ENCODE data around the gene PLAAT3. TPM values are rescaled to one million over a fixed set of nuclear protein-coding genes. Genes with fewer than 3 reads are reported as not detected.

Gene PLAAT3
- total RNA-seq, 2 experiments from 2014 or later: 4.8 to 6.5 TPM

DNA sequence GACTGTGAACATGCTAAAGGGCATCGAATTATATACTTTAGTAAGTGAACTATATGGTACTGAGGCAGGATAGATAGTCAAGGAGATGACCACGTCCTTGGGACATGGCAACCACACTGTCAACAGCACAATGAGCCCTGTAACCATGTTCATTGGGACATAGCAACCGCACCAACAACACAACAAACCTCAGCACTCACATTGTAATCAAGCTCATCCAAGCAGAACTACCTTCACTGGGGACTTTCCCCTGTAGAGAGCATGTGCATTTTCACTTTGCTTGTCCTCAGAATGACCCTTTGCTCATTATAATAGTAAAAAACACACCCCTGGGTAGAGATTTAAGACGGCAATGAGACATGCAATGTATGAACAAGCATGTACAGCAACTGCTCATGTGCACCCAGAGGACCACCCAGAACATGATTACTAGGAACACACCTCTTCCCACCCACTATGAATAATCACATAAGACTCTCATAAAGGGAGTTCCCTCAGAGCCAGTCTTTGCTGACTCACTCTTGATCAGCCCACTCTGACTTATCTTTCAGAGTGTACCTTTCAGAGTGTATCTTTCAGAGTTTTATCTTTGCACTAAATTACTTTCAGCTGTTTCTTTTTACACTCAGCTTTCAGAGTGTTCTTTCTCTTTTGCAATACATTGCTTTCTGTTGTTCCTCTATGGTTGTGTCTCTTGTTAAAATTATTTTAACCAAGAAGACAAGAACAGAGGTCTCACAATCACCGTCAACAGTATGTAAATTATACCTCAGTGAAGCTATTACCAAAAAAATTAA is 47.0 kb downstream of the PLAAT3 start:
- POLR2A ChIA-PET: interaction anchor here (0.6 to 3.2 kb wide), 9 partner anchors 10 to 43 kb away, joined by 3 to 13 read pairs (median 5); partner anchors contain the start of gene PLAAT4
- CTCF ChIA-PET: interaction anchor here (0.6 to 4.6 kb wide), 7 partner anchors 9 to 88 kb away, joined by 3 to 25 read pairs (median 4); no protein-coding TSS in a partner anchor
- peaks cover 40% of the 10 kb centered on the region for H3K4me1 Mint-ChIP-seq (ENCODE audit: low read depth)

DNA sequence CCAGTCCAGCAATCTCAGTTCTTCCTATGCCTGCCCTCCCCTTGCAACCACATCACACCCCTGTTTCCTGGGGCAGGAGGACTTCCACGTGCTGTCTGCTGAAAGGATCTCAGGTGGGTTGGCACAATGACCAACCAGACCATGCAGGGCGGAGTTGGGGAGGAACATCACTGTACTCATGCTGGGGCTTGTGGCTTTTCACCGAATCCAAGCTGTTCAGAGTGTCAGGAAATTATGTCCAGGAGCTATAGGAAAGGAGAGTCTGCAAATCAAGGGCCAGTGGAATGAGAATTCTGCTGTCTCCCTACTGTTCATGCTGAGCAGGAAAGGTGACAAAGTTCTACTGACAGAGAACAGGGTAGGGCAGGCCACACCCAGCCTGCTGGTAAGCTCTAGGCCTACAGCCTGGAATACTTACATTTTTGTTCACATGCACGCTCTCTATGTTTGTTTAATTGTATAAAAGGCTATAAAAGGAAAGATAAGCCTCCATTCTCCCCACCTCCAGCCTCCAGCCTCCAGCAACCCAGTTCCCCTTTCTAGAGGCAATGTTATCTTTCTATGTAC is 49.4 kb downstream of the PLAAT3 start:
- ATAC-seq: no peak
- POLR2A ChIA-PET: interaction anchor here (1.2 to 3.2 kb wide), 3 partner anchors 13 to 43 kb away, joined by 4 to 17 read pairs (median 13); partner anchors contain the start of gene PLAAT4
- H3K27ac Mint-ChIP-seq: no peak overlapping the region
- intact Hi-C loops (cut with micrococcal nuclease): loop anchor here (10.0 kb wide), 1 partner anchor 50 kb away; the partner anchor contains the start of gene PLAAT3
- H3K9me3 Mint-ChIP-seq: no peaks in the 10 kb centered on the region
- TF ChIP-seq, protein P1, sequence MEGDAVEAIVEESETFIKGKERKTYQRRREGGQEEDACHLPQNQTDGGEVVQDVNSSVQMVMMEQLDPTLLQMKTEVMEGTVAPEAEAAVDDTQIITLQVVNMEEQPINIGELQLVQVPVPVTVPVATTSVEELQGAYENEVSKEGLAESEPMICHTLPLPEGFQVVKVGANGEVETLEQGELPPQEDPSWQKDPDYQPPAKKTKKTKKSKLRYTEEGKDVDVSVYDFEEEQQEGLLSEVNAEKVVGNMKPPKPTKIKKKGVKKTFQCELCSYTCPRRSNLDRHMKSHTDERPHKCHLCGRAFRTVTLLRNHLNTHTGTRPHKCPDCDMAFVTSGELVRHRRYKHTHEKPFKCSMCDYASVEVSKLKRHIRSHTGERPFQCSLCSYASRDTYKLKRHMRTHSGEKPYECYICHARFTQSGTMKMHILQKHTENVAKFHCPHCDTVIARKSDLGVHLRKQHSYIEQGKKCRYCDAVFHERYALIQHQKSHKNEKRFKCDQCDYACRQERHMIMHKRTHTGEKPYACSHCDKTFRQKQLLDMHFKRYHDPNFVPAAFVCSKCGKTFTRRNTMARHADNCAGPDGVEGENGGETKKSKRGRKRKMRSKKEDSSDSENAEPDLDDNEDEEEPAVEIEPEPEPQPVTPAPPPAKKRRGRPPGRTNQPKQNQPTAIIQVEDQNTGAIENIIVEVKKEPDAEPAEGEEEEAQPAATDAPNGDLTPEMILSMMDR (IDR thresholded peaks at IDR 0.05): no peak
- CTCF ChIA-PET: interaction anchor here (1.0 to 4.6 kb wide), 5 partner anchors 12 to 86 kb away, joined by 3 to 25 read pairs (median 7); partner anchors contain the start of gene PLAAT4
- no peak overlapping the region for H3K4me3 Mint-ChIP-seq
- no peaks in the 10 kb centered on the region for H3K27me3 Mint-ChIP-seq
- peaks cover 56% of the 10 kb centered on the region for H3K4me1 Mint-ChIP-seq (ENCODE audit: low read depth)
- DNase-seq: no peak
- H3K36me3 Mint-ChIP-seq (ENCODE audit: low read depth): no peaks in the 10 kb centered on the region

More for the DNA sequence above, 47.0 kb downstream of the PLAAT3 start:
- Mint-ChIP-seq H3K4me3 (peak overlapping the region; percentile 42), H3K9me3 (no peaks in the 10 kb centered on the region), H3K36me3 (ENCODE audit: low read depth) (no peaks in the 10 kb centered on the region), H3K27me3 (no peaks in the 10 kb centered on the region), H3K27ac (peak overlapping the region; percentile 86)
- ATAC-seq (peak; percentile 84), DNase-seq (peak; percentile 75)
- TF ChIP-seq, protein P1 (IDR thresholded peaks at IDR 0.05): no peak
- intact Hi-C loops (cut with micrococcal nuclease): loop anchor here (2.0 to 10.0 kb wide), 2 partner anchors 34 to 48 kb away; partner anchors contain the start of gene PLAAT3

DNA sequence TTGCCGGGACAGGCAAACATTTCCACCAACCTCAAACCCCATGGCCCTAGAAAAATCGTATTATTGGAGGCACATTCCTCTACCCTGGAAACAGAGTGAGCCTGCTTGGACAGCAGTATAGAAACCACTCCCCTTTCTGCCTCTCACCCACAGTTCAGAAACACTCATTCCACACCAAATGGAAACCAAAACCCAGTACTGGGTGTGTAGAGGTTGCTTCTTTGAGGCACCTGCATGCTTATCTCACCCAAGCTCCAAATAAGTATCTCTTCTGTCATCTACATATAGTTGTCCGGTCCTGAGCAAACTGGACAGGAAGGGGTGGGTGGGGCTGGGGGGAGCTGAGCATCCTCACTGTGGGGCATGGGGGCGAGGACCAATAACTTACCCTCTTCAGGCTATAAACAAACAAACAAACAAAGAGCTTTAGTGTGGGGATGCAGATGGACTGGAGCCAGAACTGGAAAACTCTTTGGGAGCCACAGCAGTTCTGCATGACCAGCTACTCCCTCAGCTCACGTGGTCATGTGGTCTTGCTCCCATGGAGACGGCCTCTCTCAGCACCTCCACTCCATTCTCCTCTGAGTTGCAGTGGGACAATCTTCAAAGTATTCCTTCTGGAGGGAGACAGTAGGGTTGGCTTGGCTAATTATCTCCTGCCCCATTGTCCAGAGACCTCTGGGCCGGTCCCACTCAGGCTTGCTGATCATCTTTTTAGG is 50.0 kb downstream of the PLAAT3 start:
- Mint-ChIP-seq H3K36me3 (ENCODE audit: low read depth) (no peaks in the 10 kb centered on the region), H3K4me1 (ENCODE audit: low read depth) (peaks cover 57% of the 10 kb centered on the region), H3K9me3 (no peaks in the 10 kb centered on the region), H3K27ac (peak overlapping the region; percentile 18), H3K27me3 (no peaks in the 10 kb centered on the region), H3K4me3 (no peak overlapping the region)
- ChIA-PET POLR2A (interaction anchor here (1.2 to 2.9 kb wide), 3 partner anchors 13 to 42 kb away, joined by 4 to 17 read pairs (median 13); partner anchors contain the start of gene PLAAT4), CTCF (interaction anchor here (1.0 to 4.6 kb wide), 5 partner anchors 12 to 85 kb away, joined by 3 to 25 read pairs (median 7); partner anchors contain the start of gene PLAAT4)
- intact Hi-C loops (cut with micrococcal nuclease): loop anchor here (10.0 kb wide), 1 partner anchor 51 kb away; the partner anchor contains the start of gene PLAAT3
- ATAC-seq (peak; percentile 67), DNase-seq (peak; percentile 55)
- TF ChIP-seq, protein P1 (IDR thresholded peaks at IDR 0.05): no peak

DNA sequence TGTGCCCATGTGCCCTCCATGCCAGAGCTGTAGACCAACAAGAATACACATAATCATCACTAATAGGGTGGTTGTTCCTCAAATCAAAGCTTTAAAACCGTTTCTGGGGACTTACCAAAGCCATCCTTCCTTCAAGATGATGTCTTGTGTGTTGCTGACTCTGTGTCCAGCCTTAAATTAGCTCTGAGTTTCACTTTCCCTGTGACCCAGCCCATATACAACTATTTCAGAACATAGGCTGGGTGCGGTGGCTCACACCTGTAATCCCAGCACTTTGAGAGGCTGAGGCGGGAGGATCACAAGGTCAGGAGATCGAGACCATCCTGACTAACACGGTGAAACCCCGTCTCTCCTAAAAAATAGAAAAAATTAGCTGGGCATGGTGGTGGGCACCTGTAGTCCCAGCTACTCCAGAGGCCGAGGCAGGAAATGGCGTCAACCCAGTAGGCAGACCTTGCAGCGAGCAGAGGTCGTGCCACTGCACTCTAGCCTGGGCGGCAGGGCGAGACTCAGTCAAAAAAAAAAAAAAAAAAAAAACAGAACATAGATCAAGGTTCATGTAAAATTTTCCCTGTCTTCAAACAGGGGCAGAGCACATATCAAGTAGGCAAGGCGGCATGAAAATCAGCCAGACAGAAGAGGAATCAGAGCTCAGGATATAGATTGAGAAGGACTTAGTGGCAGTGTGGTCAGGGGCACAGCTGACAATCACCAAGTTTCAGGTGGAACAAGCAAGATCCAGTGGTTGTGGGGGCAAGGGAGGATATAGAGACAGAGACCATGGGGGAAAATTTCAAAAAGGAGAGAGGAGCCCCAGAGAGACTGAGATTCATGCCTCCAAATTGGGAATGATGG is 50.8 kb downstream of the PLAAT3 start, which contains the start of gene PLAAT2:
Gene PLAAT2 (minus strand): TSS at position 179 of the 855 bp plus-strand sequence. CDS start 55 bp downstream, at position 124.
- intact Hi-C loops (cut with micrococcal nuclease): loop anchor here (10.0 kb wide), 1 partner anchor 51 kb away; the partner anchor contains the start of gene PLAAT3
- no peak within 1 kb of the TSS for H3K4me3 Mint-ChIP-seq

More for the DNA sequence above, 50.8 kb downstream of the PLAAT3 start, which contains the start of gene PLAAT2:
- ATAC-seq: no peak
- H3K9me3 Mint-ChIP-seq: no peaks in the 10 kb centered on the region
- H3K4me1 Mint-ChIP-seq (ENCODE audit: low read depth): peaks cover 55% of the 10 kb centered on the region
- H3K27ac Mint-ChIP-seq: peak within 1 kb of the TSS; percentile 18
- TF ChIP-seq, protein P1 (IDR thresholded peaks at IDR 0.05): no peak
- DNase-seq: no peak
- POLR2A ChIA-PET: interaction anchor here (1.2 to 2.9 kb wide), 3 partner anchors 12 to 41 kb away, joined by 4 to 17 read pairs (median 13); partner anchors contain the start of gene PLAAT4
- H3K27me3 Mint-ChIP-seq: no peaks in the 10 kb centered on the region
- CTCF ChIA-PET: interaction anchor here (1.0 to 4.6 kb wide), 6 partner anchors 11 to 84 kb away, joined by 3 to 25 read pairs (median 6); partner anchors contain the start of gene PLAAT4
- no peaks in the 10 kb centered on the region for H3K36me3 Mint-ChIP-seq (ENCODE audit: low read depth)

All from activated CD8-positive, alpha-beta T cell treated with anti-CD3 and anti-CD28 coated beads for 36 hours (primary cell).